Pancreas (tissue), 10 donors: Measurements from ENCODE around the gene SSBP3. TPM values are rescaled to one million over a fixed set of nuclear protein-coding genes. Genes with fewer than 3 reads are reported as not detected.
A peak's percentile ranks its signal among the peaks of the same experiment; 100 is the strongest.

Experiments used
- ATAC-seq, 4 donors: fragments of 200-7000 bp; cut with Tn5 transposase; one replicate each; pipeline versions ENCODE4 v1.8.0 to v1.9.1; 2020; ENCODE audit warnings: mild to moderate bottlenecking in 4 of 4, moderate library complexity in 4 of 4
- DNase-seq, 6 donors: peaks; one replicate each; pipeline ENCODE4 v3.0.0-alpha.2; 2020
- FAIRE-seq: peaks from 2 replicates; lab custom pipeline; 2012; peaks lifted over from hg19 to GRCh38; lab: Jason Lieb, UNC
- H3K27ac ChIP-seq, 4 donors: fragments of 200-600 bp; sonication (generic); 1 replicate in 3 of 4; 2 replicates in 1 of 4; pipeline versions ENCODE4 v1.5.0 to v1.8.0; 2020
- H3K27me3 ChIP-seq, 4 donors: fragments of 200-600 bp; one replicate each; pipeline ENCODE4 v1.8.0; 2021
- H3K36me3 ChIP-seq, 3 donors: fragments of 200-600 bp; sonication (generic) in 1 of 3; one replicate each; pipeline versions ENCODE4 v1.5.0 to v1.8.0; 2020 to 2021
- H3K4me1 ChIP-seq, 3 donors: fragments of 200-600 bp; one replicate each; pipeline ENCODE4 v1.8.0; 2021
- H3K4me3 ChIP-seq, 4 donors: fragments of 200-600 bp; sonication (generic) in 2 of 4; one replicate each; pipeline versions ENCODE4 v1.5.0 to v1.8.0; 2020 to 2021
- H3K9me3 ChIP-seq, 4 donors: fragments of 200-600 bp; one replicate each; pipeline ENCODE4 v1.8.0; 2021
- WGBS, 2 donors: extraction: QIAGEN DNeasy Blood & Tissue Kit; methylation state at CpG; one replicate each; pipeline ENCODE4 v1.1.7; 2013; 5-methylcytosine and 5-hydroxymethylcytosine counted together
- intact Hi-C, 3 donors: fragments of 100-400 bp; cut with DNase I; formaldehyde crosslinking; loops; one replicate each; pipeline versions ENCODE4 v1.11.1 to v1.14.2; 2022
- polyA plus RNA-seq, 2 donors: library from polyadenylated mRNA; stranded (reverse); fragments of 200-250 nt; gene quantifications; one replicate each; pipeline ENCODE4 v1.2.3, GENCODE V29; 2013
- total RNA-seq, 6 donors: library from RNA; stranded (reverse); fragmentation: NEBNext Ultra II Directional in 4 of 6; extraction: Animal tissue kit (Norgen Biotek cat#: 25700) in 4 of 6; gene quantifications; one replicate each; pipeline versions ENCODE4 v1.2.1 to v1.2.4, GENCODE V29; 2021 to 2023
- TF ChIP-seq, protein P1 (sequence below), 4 donors: fragments of 200-600 bp; sonication (generic) in 3 of 4; IDR thresholded peaks; one replicate each; pipeline versions ENCODE4 v1.5.0 to v1.8.0; 2021; ENCODE audit warnings: antibody characterized with exemption in 4 of 4
- donor health status: healthy with polysubstance abuse.
- donor health status: DM: no; HTN: no; CAD: no; lungs with moderate emphysema.
- donor health status: DM: no; HTN: no; CAD: no.
- donor health status: control.
- donor health status: control.
- donor health status: Bipolar disorder and iron deficiency.
- donor health status: DM: yes; HTN: yes; CAD: no.
- donor health status: DM: no; HTN: no; CAD: no.
- donor health status: DM: no; HTN: no; CAD: no.
- donor health status: DM: yes; HTN: yes; CAD: no.

Gene SSBP3
- total and polyA plus RNA-seq, 8 donors = 16.4 to 31.0 (median 22.9) TPM

DNA sequence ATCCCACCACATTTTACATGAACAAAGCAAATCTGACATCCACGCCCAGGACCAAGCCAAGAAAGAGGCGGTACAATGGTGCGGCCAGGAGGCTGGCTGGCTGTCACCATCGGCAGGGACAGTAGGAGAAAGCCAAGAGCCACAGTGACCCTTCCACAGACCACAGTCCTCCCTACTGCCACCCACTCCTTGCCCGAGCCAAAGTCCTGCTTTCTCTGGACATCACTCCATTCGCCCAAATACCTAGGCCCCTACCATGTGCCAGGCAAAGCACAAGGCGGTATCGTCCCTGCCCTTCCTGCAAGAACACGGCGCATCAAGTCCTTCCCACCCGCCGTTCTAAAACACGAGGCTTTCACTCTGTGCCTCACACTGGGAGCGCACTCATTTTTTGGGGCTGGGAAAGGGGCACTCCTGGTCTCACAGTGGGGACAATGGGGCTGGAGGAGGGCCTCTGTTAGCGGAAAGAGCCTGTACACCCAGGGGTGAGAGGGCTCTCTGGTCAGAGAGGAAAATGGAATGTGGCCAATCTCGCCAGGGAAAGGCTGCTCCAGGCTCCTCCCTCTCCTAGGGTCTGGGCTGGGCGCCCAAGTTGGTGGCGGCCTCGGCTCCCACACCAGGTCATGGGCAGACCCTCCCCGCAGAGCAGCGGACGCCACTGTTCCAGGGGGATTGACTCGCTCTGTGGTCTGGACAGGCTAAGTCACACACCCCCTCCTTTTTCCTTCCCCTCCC is 26.5 kb downstream of the SSBP3 start:
- Histone ChIP-seq H3K27me3 (no peaks in the 10 kb centered on the region), H3K36me3 (no peaks in the 10 kb centered on the region), H3K27ac (no peak overlapping the region), H3K4me1 (peaks cover 0 to 13% (median 12%) of the 10 kb centered on the region in 3 donors), H3K9me3 (no peaks in the 10 kb centered on the region), H3K4me3 (no peak overlapping the region)
- intact Hi-C loops = loop anchor here in 1 of 3 donors (10.0 kb wide), 1 partner anchor 165 kb away; no protein-coding TSS in a partner anchor
- TF ChIP-seq, protein P1, sequence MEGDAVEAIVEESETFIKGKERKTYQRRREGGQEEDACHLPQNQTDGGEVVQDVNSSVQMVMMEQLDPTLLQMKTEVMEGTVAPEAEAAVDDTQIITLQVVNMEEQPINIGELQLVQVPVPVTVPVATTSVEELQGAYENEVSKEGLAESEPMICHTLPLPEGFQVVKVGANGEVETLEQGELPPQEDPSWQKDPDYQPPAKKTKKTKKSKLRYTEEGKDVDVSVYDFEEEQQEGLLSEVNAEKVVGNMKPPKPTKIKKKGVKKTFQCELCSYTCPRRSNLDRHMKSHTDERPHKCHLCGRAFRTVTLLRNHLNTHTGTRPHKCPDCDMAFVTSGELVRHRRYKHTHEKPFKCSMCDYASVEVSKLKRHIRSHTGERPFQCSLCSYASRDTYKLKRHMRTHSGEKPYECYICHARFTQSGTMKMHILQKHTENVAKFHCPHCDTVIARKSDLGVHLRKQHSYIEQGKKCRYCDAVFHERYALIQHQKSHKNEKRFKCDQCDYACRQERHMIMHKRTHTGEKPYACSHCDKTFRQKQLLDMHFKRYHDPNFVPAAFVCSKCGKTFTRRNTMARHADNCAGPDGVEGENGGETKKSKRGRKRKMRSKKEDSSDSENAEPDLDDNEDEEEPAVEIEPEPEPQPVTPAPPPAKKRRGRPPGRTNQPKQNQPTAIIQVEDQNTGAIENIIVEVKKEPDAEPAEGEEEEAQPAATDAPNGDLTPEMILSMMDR (IDR thresholded peaks at IDR 0.05) = no peak
- ATAC-seq (peak in 3 of 4 donors; percentile 18 to 45 (median 45)), DNase-seq (peak in 4 of 6 donors; percentile 32 to 50 (median 46)), FAIRE-seq (no peak)
- 73 to 83% methylated on average over 23 of the region's 23 CpGs for WGBS, 2 donors

DNA sequence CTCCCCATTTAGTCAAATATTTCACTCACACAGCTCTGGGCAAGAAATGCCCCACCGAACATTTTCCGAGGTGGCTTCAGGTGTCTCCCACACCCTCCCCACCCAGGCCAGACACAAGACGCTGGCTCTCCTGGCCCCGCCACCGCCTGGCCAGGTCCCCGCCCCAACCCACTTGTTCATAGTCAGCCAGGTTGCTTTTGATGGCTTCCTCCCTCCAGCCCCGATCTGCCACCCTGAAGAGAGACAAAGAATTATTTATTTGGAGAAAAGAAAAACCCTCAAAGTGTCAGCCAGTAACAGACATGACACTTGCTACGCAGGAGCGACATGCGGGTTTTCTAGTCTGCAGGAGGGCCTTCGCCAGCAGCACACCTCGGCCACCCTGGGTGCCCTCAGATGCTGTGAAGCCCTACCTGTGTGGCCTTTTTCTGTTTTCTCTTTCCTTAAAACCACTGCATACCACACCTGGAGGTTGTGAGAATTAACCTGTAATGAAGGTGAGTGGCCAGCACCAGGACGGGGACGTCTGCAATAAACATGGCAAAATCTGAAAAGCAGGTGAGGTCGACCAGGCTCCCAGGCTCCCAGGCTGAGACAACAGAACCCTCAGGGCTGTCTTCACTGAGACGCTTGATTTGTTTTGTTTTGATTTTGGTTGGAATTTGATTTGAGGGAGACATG is 27.2 kb downstream of the SSBP3 start:
- TF ChIP-seq, protein P1 (IDR thresholded peaks at IDR 0.05) = no peak
- H3K4me1 ChIP-seq = peaks cover 0 to 13% (median 12%) of the 10 kb centered on the region in 3 donors
- intact Hi-C loops = loop anchor here in 1 of 3 donors (10.0 kb wide), 1 partner anchor 164 kb away; no protein-coding TSS in a partner anchor
- FAIRE-seq (no peak), ATAC-seq (no peak), DNase-seq (no peak)
- no peak overlapping the region for H3K4me3 ChIP-seq
- H3K36me3 ChIP-seq = no peaks in the 10 kb centered on the region
- H3K27me3 ChIP-seq = no peaks in the 10 kb centered on the region
- WGBS, 2 donors = 91 to 94% methylated on average over 16 of the region's 16 CpGs
- no peak overlapping the region for H3K27ac ChIP-seq
- no peaks in the 10 kb centered on the region for H3K9me3 ChIP-seq

DNA sequence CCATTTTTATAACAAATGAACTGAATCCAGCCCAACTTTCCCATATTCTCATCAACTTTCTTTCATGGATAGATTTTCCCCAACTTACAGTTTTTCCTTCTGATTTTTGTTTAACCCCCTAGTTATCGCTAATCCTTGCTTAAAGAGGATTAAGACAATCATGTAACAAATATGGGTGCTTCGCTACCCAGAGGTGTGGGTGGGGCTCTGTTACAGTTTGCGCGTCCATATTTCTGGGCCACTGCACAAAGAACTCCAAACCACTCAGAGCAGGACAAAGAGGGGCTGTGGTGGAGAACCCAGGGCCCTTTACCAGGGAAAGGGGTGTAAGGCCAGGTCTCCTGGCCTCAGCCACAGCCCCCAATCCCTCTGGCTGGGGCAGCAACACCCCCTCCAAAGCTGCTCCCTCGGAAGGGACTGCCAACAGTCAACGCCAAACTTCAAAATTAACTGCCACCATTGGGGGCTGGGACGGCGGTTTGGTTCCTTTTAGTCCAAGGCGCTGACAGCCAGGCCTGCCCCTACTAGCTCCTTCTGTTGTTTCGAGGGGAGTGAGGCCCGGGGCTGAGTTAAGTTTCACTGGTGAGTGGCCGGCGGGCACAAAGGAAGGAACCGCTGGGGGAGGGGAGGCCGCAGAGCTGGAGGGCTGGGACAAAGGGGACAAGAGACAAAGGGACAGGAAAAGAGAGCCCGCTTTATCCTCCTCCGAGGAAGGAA is 27.9 kb downstream of the SSBP3 start:
- 88% methylated on average over 17 of the region's 17 CpGs for WGBS, 2 donors
- Histone ChIP-seq H3K36me3 (no peaks in the 10 kb centered on the region), H3K4me3 (no peak overlapping the region), H3K4me1 (peaks cover 0 to 13% (median 12%) of the 10 kb centered on the region in 3 donors), H3K27me3 (no peaks in the 10 kb centered on the region), H3K9me3 (no peaks in the 10 kb centered on the region), H3K27ac (no peak overlapping the region)
- TF ChIP-seq, protein P1 (IDR thresholded peaks at IDR 0.05) = no peak
- no peak for DNase-seq
- FAIRE-seq = no peak
- intact Hi-C loops = loop anchor here in 1 of 3 donors (10.0 kb wide), 1 partner anchor 164 kb away; no protein-coding TSS in a partner anchor
- no peak for ATAC-seq

DNA sequence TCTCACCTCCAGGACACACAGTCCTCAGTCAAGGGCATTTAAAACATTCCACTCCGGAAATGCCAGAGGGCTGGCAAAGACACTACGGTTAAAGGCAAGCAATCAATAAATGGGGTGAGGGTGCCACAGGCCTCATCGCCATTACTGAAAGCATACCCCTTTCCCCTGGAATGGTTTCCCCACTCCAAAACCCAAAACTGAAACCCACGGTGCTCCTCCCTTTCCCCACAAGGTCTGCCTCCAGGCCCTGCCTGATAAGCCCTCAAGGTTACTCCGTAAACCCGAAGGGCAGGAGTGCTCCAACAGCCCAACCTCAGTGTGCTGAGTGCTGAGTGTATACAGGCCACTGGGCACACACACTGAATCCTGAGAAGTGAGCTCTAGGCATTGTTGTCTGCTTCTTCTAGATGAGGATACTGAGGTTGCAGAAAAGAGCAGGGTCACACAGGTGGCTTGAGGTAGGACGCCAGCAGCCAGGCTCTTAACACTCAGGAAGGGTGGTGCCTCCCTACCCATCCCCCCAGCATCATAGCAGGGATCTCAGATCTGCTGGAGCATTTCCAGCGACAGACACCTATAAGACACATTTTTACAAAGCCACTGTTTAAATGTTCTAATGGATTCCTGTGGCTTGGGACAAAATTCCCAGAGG is 29.0 kb downstream of the SSBP3 start:
- DNase-seq = peak in 3 of 6 donors; percentile 49 to 56 (median 51)
- no peaks in the 10 kb centered on the region for H3K27me3 ChIP-seq
- TF ChIP-seq, protein P1 (IDR thresholded peaks at IDR 0.05) = no peak
- H3K27ac ChIP-seq = peak overlapping the region in 3 of 4 donors; percentile 12 to 62 (median 61)
- peak; percentile 61 to 93 (median 81) for ATAC-seq
- H3K4me3 ChIP-seq = no peak overlapping the region
- no peaks in the 10 kb centered on the region for H3K9me3 ChIP-seq
- no peak for FAIRE-seq
- H3K36me3 ChIP-seq = no peaks in the 10 kb centered on the region
- WGBS, 2 donors = 25 to 32% methylated on average over 8 of the region's 8 CpGs
- intact Hi-C loops = loop anchor here in 1 of 3 donors (10.0 kb wide), 1 partner anchor 162 kb away; no protein-coding TSS in a partner anchor
- H3K4me1 ChIP-seq = peaks cover 6 to 23% (median 19%) of the 10 kb centered on the region in 3 donors
